ENCODE measurements around the gene CAMKMT.

DNA sequence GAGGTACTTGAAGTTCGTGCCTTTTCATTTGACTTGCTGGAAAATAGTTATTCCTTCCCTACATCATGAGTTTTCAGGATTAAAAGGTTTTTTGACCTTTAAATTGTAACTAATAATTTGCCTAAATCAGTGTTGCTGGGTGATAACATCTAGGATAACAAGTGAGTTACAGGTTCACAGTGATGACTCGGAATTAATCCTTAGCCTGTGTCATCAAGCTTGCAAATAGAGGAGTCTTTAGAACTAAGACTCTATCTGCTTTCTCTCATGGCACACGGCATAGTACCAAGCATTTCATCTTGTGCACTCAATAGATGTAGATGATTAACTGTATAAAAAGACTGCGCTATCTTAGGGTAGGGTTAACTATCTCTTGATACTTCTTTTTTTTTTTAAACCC is 79.5 kb downstream of the CAMKMT start:
- TF ChIP-seq CEBPB (IDR thresholded peaks at IDR 0.05) (no peak), TCF12 (IDR thresholded peaks at IDR 0.05; ENCODE audit: low read depth) (no peak), FOXM1 (IDR thresholded peaks at IDR 0.05; ENCODE audit: borderline replicate concordance, low read depth) (no peak), EP300 (IDR thresholded peaks at IDR 0.05; ENCODE audit: borderline replicate concordance) (no peak), RAD21 (IDR thresholded peaks at IDR 0.05; ENCODE audit: low read depth) (no peak)
- TF ChIP-seq, protein P1, sequence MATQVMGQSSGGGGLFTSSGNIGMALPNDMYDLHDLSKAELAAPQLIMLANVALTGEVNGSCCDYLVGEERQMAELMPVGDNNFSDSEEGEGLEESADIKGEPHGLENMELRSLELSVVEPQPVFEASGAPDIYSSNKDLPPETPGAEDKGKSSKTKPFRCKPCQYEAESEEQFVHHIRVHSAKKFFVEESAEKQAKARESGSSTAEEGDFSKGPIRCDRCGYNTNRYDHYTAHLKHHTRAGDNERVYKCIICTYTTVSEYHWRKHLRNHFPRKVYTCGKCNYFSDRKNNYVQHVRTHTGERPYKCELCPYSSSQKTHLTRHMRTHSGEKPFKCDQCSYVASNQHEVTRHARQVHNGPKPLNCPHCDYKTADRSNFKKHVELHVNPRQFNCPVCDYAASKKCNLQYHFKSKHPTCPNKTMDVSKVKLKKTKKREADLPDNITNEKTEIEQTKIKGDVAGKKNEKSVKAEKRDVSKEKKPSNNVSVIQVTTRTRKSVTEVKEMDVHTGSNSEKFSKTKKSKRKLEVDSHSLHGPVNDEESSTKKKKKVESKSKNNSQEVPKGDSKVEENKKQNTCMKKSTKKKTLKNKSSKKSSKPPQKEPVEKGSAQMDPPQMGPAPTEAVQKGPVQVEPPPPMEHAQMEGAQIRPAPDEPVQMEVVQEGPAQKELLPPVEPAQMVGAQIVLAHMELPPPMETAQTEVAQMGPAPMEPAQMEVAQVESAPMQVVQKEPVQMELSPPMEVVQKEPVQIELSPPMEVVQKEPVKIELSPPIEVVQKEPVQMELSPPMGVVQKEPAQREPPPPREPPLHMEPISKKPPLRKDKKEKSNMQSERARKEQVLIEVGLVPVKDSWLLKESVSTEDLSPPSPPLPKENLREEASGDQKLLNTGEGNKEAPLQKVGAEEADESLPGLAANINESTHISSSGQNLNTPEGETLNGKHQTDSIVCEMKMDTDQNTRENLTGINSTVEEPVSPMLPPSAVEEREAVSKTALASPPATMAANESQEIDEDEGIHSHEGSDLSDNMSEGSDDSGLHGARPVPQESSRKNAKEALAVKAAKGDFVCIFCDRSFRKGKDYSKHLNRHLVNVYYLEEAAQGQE (IDR thresholded peaks at IDR 0.05; ENCODE audit: low read depth): no peak
